ENCODE data around the gene RRBP1.
"Not testable (repeated sequence)": the region's sequence is repeated elsewhere in the genome, so short reads cannot be mapped to it uniquely, and the experiment has no call there.

Gene RRBP1

DNA sequence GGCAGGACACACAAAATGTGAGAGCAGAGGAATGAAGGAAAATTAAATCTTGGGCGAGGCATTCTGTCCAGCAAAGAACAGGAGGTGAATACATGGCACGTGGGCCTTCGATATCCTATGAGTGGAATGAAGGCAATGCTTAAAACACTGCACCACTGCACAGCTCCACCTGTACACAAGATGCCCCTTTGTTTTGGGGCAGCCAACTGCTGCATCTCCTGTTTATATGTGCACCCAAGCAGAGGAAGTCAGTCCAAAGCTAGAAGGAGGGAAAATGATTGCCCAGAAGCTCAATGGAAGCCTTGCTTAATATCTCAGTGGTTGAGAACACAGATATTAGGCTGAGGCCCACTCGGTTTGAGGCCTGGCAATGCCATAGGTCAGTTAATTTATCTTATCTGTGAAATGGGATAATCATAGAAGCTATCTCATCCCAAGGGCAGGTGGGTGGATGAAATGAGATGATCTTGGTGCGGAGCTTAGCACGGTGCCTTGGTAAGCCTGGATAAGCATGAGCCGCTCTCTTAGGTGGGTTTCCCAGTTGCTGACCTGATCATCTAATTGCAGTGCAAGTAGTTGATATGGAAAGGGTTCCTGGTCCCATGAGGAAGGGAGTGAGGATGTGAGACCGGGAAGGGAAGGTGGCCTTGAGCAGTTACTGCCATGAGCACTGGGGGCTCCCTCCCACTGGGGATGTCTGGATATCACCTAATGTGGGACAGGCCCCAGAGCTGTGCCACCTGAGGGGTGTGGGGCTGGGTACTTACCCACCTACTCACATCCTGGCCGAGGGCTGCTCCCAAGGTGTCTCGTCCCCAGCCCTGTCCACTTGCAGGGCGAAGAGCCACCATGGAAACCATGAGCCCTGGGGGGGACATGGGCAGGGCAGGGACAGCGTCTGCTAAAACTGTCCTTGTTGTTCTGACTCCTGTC lies 27.6 kb upstream of the RRBP1 start:
- DNase-seq (ENCODE audit: low read depth in 1 of 2, low spot score in 1 of 2) = no peak

DNA sequence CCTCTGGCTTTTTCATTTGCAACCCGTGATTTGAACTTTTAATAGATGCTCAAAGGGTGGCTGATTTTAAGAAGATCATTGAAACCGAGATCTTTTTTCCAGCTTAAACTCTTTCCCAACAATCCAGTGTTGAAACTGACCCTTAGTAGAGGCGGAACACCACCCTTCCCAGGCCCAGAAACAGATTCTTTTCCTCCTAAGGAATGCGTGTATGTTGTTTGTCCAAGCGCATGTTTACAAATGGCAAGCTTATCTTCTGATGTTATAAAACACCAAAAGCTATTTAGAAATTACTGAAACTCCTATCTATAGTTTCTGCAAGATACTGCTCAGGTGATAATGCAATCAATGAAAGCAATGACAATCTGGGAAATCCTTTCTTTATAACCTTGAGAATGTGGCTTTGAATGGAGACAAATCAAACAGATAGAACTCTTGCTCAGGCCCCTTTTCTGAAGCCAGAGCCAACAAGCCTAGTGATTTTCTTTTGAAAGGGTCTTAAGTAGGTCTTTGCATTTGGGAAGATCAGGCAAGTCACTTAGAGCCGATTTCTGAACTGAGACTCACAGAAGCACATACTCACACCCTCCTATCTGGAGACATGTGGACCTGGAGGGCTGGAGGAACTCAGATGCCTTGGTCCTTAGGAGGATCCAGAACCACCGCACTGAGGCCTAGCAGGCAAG lies 26.8 kb upstream of the RRBP1 start:
- no peak for DNase-seq (ENCODE audit: low read depth in 1 of 2, low spot score in 1 of 2)

DNA sequence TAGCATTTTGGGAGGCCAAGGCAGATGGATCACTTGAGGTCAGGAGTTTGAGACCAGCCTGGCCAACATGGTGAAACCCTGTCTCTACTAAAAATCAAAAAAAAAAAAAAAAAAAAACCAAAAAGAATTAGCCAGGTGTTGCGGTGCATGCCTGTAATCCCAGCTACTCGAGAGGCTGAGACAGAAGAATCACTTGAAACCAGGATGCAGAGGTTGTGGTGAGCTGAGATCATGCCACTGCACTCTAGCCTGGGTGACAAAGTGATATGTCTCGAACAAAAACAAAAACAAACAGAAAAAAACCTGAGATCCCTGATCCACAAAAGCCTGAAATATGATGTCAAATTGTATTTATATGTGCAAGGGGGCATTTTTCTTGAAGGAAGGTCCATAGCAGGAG lies 25.9 kb upstream of the RRBP1 start:
- DNase-seq (ENCODE audit: low read depth in 1 of 2, low spot score in 1 of 2) = not testable (repeated sequence)

DNA sequence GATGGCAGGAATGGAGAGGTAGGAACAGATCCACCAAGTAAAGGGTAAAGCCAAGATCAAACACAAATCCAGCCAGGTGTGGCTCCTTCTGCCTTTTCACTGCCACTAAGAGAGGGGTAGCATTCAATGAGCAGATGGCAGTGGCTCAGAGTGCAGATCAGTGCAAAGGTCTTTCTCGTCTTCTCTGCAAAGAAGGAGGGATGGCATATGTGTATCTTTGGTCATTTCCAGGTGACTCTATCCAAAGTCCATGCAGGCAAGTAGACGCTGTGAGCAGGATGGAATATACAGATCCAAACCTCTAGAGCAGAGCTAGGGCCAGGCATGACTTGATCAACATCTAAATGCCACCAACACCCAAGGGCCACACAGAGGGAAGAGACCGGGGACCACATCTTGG lies 24.6 kb upstream of the RRBP1 start:
- DNase-seq (ENCODE audit: low read depth in 1 of 2, low spot score in 1 of 2) = no peak

DNA sequence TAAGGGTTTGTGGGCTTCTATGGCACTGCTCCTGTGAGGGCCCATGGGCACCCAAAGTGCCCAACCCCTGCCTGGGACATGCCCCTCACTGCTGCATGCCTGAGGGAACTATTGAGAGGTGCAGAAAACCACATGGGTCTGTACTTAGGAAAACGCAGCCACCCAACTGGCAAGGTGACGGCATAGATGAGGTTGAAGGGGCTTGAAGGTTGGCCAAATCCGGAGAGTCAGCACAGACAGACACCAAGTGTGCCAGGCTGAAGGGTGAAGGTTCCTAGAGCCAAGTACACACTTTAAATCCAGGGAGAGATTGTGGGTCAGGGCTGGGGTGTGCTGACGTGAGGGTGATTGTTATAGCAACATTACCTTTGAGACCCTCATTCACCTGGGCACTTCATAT lies 23.9 kb upstream of the RRBP1 start:
- DNase-seq (ENCODE audit: low read depth in 1 of 2, low spot score in 1 of 2) = no peak

DNA sequence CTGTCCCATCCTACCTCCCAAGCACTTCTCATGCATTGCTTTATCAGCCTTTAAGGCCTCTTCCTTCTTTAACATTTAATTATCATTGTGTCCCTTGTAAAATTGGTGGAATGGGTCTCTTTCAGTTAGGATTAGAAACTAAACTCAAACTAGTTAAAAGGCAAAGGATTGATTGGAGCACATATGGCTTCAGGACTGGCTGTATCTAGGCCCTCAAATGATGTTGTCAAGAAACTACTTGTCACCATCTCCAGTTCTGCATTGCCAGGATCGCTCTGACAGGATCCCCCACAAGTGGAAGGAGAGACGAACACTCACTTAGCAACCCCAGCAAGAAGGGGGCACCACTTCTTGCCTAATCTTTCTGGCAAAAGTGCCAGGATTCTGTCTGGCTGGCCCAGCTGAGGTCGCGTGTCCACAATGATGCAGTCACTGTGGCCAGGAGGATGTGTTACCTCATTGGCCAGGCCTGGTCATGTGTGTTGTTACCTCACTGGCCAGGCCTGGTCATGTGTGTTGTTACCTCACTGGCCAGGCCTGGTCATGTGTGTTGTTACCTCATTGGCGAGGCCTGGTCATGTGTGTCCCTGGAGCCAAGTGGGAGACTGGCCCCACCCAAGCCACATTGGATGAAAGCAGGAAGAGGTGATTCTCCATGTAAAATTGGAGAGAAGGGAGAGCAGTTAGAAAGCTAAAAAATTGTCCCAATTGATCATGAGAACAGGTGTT lies 22.7 kb upstream of the RRBP1 start:
- DNase-seq (ENCODE audit: low read depth in 1 of 2, low spot score in 1 of 2) = no peak

DNA sequence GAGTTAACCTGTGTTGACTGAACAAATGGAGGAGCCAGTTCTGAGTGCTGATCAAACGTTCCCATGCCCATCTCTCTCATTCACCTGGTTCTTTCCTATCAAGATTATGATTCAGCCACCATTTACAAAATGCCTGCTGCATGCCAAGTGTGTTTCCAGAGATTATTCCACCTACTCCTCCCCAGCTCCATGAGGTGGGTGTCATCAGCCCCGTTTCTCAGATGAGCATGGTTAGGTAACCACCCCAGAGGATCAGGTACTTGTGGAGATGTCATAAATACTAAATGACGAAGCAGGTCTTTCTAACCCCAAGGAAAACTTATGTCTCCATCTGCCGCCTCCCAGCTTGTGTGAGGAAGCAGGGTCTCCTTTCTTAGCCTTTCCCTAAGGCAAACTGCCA lies 19.8 kb upstream of the RRBP1 start:
- no peak for DNase-seq (ENCODE audit: low read depth in 1 of 2, low spot score in 1 of 2)

DNA sequence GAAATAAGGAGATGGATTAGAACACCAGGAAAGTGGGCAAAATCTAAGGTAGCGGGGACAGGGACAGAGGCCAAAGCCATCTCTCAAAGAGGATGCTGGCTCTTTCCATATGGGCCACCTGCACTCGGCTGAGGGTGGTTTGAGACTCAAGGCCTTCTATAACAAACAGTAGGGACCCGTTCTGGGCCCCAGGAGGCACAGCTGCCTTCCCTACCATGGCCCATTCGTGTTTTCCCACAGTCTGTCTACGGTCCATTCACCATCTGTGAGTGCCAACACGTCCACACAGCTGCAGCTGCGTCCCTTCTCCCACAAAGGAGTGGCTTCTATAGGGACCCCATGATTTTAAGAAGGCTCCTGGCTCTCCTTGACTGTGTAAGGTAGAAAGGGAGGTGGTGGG lies 18.6 kb upstream of the RRBP1 start:
- no peak for DNase-seq (ENCODE audit: low read depth in 1 of 2, low spot score in 1 of 2)

DNA sequence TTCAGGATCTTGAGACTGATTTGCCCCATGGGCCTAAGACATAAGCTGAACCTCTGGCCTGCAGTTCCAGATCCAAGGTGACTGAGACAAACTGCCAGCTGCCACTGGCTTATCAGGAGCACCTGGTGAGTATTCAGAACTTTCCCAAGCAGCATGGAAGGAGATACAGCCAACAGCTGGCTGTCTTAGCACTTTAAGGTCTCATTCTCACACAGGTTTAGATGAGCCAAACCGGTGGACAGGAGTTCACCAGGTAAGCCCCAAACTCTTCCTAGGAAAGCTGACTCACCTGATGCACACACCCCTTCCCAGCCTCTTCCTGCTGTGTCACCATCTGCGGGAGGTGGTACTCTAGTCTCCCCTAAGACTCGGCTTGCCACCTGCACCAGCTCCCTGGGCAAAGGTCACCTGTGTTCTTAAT lies 17.9 kb upstream of the RRBP1 start, which contains the start of gene BANF2:
Gene BANF2 (plus strand): TSS at position 36 of the 421 bp plus-strand sequence. CDS start 25,060 bp downstream, outside the sequence.
- DNase-seq (ENCODE audit: low read depth in 1 of 2, low spot score in 1 of 2) = no peak

DNA sequence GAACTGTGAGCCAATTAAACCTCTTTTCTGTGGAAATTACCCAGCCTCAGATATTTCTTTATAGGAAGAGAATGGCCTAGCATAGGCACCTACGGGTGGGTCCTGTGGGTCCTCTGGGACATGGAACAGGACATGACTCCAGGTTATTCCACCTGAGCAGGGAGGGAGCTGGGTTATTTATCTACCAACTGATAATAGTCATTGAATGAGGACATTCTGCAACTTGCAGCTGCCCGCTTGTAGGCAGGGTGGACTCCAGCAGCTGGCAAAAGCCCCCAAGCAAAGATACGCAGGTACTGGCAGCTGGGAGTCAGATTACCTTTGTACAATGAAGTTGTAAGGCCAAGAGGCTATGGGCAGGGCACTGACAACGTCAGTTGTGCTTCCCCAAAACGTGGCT lies 16.3 kb upstream of the RRBP1 start:
- DNase-seq (ENCODE audit: low read depth in 1 of 2, low spot score in 1 of 2) = no peak

DNA sequence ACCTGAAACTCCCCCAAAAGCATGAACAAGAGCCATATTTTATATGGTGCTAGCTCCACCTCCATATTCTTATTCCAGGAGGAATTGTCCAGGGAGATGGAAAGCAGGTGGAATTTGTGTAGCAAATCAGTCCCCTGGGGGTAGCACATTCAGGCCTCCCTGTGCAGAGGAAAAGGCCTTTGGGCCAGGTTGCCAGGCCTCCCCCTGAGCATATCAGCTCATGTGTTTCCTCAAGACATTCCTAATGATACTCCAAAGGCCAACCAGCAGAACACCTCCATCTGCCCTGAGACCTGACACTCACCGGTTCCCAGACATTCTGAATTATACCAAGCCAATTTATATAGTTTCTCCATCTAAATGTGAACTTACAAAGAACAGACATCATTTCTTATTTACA lies 15.1 kb upstream of the RRBP1 start:
- DNase-seq (ENCODE audit: low read depth in 1 of 2, low spot score in 1 of 2) = no peak

DNA sequence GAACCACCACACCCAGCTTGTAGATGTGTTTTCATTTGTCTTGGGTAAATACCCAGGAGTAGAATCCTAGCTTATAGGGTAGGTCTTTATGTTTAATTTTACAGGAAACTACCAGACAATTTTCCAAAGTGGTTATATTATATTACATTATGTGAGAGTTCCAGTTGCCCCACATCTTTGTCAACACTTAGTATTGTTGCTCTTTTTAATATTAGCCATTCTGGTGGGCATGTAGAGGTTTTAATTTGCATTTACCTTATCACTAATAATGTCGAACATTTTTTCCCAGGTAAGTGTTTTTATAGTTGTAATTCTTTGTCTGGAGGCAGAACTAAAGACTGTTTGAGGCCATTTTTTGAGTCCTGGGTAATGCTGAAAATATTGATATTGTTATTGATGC lies 14.2 kb upstream of the RRBP1 start:
- no peak for DNase-seq (ENCODE audit: low read depth in 1 of 2, low spot score in 1 of 2)

DNA sequence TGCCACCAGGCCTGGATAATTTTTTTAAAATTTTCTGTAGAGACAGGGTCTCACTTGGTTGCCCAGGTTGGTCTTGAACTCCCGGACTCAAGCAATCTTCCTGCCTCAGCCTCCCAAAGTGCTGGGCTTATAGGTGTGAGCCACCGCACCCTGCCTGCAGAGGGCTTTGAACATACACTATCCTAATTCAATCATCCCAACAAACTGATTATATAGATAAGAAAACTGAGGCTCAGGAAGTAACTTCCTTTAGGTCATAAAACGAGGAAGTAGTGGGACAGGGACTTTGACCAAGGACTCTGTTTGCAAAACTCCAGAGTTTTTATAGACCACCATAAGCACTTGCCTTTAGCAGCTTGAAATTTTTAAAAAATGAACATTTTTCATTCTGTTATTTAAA lies 12.7 kb upstream of the RRBP1 start:
- no peak for DNase-seq (ENCODE audit: low read depth in 1 of 2, low spot score in 1 of 2)

DNA sequence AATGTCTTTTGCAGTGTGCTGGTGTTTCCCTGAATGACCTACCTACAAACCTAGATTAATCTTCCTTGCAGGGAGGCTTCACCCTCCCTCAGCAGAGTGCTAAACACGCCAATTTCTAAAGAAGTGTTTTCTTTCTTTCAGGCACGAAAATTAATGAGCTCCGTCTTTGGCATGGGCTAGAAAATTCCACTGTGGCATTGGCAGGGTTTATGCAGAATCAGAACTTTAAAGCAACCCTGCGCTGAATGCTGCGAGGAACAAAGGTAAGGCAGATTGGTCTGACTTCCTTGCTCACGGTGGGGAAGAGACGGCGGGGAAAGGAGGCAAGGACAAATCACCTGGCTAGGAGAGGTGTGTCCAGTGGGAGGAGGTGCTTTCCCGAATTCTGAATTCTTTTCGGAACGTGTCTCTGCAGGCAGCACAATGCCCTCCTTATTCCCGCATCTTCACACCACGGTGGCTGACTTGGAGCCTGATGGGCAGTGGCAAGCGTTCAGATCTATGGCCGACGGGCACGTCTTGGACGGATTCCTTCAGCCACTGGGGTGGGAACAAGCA lies 11.5 kb upstream of the RRBP1 start:
- no peak for DNase-seq (ENCODE audit: low read depth in 1 of 2, low spot score in 1 of 2)

DNA sequence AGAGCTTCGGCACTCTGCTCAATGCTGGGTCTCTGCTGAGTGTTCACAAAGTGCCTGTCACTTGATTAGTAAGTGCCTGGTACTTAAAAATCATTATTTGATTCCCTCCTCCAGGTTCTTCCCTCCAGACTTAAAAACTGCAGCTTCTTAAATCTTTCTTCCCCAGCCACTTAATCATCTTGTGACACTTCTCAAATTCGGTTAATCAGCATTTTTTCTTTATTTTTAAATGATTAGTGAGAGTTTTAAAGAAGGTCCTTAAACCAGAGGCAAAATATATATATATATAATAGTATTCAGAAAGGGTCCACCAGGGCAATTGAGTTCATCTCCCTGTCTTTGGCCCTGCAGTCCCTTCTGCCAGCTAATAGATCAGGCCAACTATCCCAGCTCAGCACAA lies 9.7 kb upstream of the RRBP1 start:
- DNase-seq (ENCODE audit: low read depth in 1 of 2, low spot score in 1 of 2) = no peak

DNA sequence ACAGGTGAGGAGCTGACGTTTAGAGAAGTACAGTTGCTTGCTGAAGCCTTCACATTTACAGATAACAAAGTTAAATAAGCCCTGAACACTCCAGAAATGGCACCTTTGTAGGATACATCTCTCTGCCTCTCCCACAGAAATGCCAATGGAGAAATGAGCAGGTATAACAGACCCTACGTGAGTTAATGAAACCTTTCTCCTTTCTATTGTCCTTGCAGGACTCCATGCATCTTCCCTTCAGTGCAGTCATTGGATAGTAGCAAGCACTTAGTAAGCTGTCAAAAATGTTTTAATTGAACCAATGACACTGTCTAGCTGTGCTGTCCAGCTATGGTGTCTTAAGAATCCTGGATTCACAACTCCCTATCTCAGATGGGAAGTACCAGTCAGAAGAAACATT lies 8.1 kb upstream of the RRBP1 start:
- no peak for DNase-seq (ENCODE audit: low read depth in 1 of 2, low spot score in 1 of 2)

DNA sequence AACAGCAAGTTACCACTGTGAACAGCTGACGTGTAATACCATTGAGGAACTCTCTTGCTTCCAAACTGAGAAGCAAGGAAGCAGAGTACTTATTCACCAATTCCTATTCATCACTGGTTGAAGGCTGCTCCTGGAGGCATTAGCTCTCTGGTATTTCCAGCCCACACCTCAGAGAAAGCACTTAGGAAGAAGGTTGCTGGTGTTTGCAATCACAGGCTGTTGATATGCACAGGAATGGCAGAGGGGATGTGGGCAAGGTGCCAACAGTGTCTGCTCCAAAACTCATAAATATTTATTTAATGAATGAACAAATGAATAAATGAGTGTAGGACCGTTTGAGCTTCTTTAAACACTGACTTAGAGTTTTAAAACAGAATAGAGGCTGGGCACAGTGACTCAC lies 6.9 kb upstream of the RRBP1 start:
- DNase-seq (ENCODE audit: low read depth in 1 of 2, low spot score in 1 of 2) = no peak

DNA sequence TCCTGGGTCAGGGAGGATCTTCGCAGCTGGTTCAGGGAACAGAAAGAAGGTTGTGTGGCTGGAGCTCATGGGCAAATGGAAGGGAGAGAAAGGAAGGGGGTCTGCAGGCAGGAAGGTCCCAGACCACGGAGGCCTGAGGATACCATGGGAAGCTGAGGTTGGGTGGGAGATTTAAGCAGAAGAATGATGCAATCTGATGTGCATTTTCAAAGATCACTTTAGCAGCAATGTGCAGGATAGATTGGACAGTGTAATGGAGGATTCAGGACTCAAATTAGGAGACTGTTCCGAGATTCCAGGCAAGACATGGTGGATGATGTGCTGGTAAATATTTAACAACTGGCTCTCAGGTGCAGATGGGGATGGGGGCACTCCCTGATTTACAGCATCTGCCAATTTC lies 5.8 kb upstream of the RRBP1 start:
- no peak for DNase-seq (ENCODE audit: low read depth in 1 of 2, low spot score in 1 of 2)

DNA sequence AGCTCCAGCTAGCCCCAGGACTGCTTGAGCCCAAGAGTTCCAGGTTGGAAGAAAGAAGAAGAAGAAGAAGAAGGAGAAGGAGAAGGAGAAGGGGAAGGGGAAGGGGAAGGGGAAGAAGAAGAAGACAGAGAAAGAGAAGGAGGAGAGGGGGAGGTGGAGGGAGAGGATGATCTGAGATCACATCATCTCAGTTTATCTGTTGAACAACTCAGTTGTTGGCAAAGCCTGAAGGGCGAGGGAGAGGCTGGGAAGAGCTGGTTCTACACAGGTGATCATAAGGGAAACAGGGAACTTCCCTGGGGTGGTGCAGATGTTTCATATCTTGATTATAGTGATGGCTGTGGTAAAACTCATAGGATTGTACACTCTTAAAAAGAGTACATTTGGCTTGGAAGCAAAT lies 3.1 kb upstream of the RRBP1 start:
- no peak for DNase-seq (ENCODE audit: low read depth in 1 of 2, low spot score in 1 of 2)

DNA sequence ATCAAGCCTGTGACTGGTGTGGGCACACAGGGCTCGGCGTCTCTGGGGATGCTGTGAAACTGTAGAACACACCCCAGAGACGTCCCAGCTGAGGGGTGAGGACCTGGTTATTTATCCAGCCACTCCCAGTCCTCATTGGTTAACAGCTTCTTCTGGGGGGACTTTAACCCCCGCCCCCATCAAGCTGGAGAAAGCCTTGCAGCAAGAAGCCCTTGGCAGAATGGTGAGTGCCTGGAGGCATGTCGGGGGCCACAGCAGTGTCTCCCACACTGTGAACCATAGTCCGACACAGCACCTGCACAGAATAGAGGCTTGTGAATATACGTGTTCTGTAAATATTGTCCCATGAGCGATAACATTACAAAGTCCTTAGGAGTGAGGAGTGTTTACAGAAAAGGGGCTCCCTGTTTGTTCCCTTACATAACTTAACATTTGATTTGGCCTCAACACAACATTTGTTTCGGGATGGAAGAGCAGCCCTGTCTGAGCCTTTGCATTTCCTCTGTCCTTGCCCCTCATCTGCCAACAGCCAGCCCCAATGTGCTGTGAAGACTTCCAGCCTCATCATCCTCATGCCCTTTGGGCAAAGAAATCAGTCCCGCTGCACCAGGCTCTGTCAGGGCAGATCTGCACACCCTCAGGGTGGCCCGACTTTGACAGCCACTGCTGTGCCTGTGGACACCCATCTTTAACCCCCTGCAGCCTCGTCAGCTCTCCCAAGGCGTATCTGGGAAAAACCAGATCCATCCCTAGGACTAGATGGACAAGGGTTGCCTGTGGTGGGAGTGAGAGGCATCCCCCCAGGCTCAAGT lies 2.2 kb upstream of the RRBP1 start:
- DNase-seq (ENCODE audit: low read depth in 1 of 2, low spot score in 1 of 2) = no peak
